H9 (cell line): ENCODE data around the gene TFF3. TPM values are rescaled to one million over a fixed set of nuclear protein-coding genes. Genes with fewer than 3 reads are reported as not detected.

ENCODE experiments used
- DNase-seq: peaks from one replicate; pipeline ENCODE4 v3.0.0-alpha.2; 2017
- H2AFZ ChIP-seq: one replicate; pipeline ENCODE4 v1.6.1; 2013; ENCODE audit warnings: mild to moderate bottlenecking, low read length, control low read depth, moderate library complexity
- H2AK5ac ChIP-seq: 2 replicates; pipeline ENCODE4 v1.6.1; 2013; ENCODE audit warnings: low read length, control low read depth, mixed read lengths; ENCODE audit not compliant: insufficient read length
- H2BK120ac ChIP-seq: one replicate; pipeline ENCODE4 v1.6.1; 2013; ENCODE audit warnings: low read depth, mild to moderate bottlenecking, low read length, control low read depth, inconsistent platforms; ENCODE audit not compliant: poor library complexity, severe bottlenecking
- H2BK12ac ChIP-seq: 2 replicates; pipeline ENCODE4 v1.6.1; 2013; ENCODE audit warnings: low read length, control low read depth, mixed read lengths, low read depth; ENCODE audit not compliant: insufficient read length
- H2BK15ac ChIP-seq: 2 replicates; pipeline ENCODE4 v1.6.1; 2013; ENCODE audit warnings: low read depth, low read length, control low read depth
- H2BK20ac ChIP-seq: one replicate; pipeline ENCODE4 v1.6.1; 2013; ENCODE audit warnings: low read depth, mild to moderate bottlenecking, low read length, control low read depth, inconsistent platforms; ENCODE audit not compliant: poor library complexity, severe bottlenecking
- H2BK5ac ChIP-seq: 2 replicates; pipeline ENCODE4 v1.6.1; 2013; ENCODE audit warnings: low read length, control low read depth, mixed read lengths; ENCODE audit not compliant: insufficient read length
- H3K14ac ChIP-seq: 2 replicates; pipeline ENCODE4 v1.6.1; 2013; ENCODE audit warnings: low read length, control low read depth; ENCODE audit not compliant: insufficient read depth
- H3K18ac ChIP-seq: 2 replicates; pipeline ENCODE4 v1.6.1; 2013; ENCODE audit warnings: low read depth, mild to moderate bottlenecking, mixed read lengths, low read length, control low read depth; ENCODE audit not compliant: insufficient read length
- H3K23ac ChIP-seq: 2 replicates; pipeline ENCODE4 v1.6.1; 2013; ENCODE audit warnings: low read length, control low read depth, mixed read lengths, low read depth; ENCODE audit not compliant: insufficient read length
- H3K23me2 ChIP-seq: 2 replicates; pipeline ENCODE4 v1.6.1; 2013; ENCODE audit warnings: low read depth, mild to moderate bottlenecking, mixed read lengths, low read length, control low read depth; ENCODE audit not compliant: insufficient read length, poor library complexity, severe bottlenecking
- H3K27ac ChIP-seq: 2 replicates; pipeline ENCODE4 v1.5.1; 2013; ENCODE audit warnings: low read length, control low read depth, mixed read lengths, low read depth; ENCODE audit not compliant: insufficient read length
- H3K27me3 ChIP-seq: 2 replicates; pipeline ENCODE4 v1.6.1; 2013; ENCODE audit warnings: low read length, control low read depth, inconsistent platforms; ENCODE audit not compliant: insufficient read depth
- H3K4ac ChIP-seq: 2 replicates; pipeline ENCODE4 v1.6.1; 2013; ENCODE audit warnings: low read depth, mild to moderate bottlenecking, control low read depth, inconsistent platforms, low read length, moderate library complexity
- H3K4me1 ChIP-seq: 2 replicates; pipeline ENCODE4 v1.6.1; 2013; ENCODE audit warnings: low read length, control low read depth, inconsistent platforms; ENCODE audit not compliant: insufficient read depth
- H3K4me2 ChIP-seq: 2 replicates; pipeline ENCODE4 v1.6.1; 2013; ENCODE audit warnings: low read length, control low read depth, mixed read lengths; ENCODE audit not compliant: insufficient read length, insufficient read depth
- H3K56ac ChIP-seq: 2 replicates; pipeline ENCODE4 v1.6.1; 2013; ENCODE audit warnings: low read depth, mild to moderate bottlenecking, mixed read lengths, low read length, control low read depth; ENCODE audit not compliant: insufficient read length
- H3K79me1 ChIP-seq: 2 replicates; pipeline ENCODE4 v1.6.1; 2013; ENCODE audit warnings: low read depth, mild to moderate bottlenecking, moderate library complexity, low read length, control low read depth, inconsistent platforms; ENCODE audit not compliant: insufficient read depth, poor library complexity, severe bottlenecking
- H3K79me2 ChIP-seq: 2 replicates; pipeline ENCODE4 v1.6.1; 2013; ENCODE audit warnings: low read length, control low read depth, inconsistent platforms; ENCODE audit not compliant: insufficient read depth
- H3K9ac ChIP-seq: 2 replicates; pipeline ENCODE4 v1.6.1; 2013; ENCODE audit warnings: low read length, control low read depth, mixed read lengths; ENCODE audit not compliant: insufficient read length; ENCODE audit errors: extremely low read depth
- H3K9me3 ChIP-seq: one replicate; pipeline ENCODE4 v1.6.1; 2013; ENCODE audit warnings: low read depth, low read length, inconsistent platforms; ENCODE audit not compliant: control insufficient read depth
- H3T11ph ChIP-seq: one replicate; pipeline ENCODE4 v1.6.1; 2013; ENCODE audit warnings: mild to moderate bottlenecking, low read length, control low read depth, inconsistent platforms
- H4K20me1 ChIP-seq: one replicate; pipeline ENCODE4 v1.6.1; 2013; ENCODE audit not compliant: control insufficient read depth, insufficient read length, insufficient read depth
- H4K5ac ChIP-seq: 2 replicates; pipeline ENCODE4 v1.6.1; 2013; ENCODE audit warnings: low read depth, mild to moderate bottlenecking, mixed read lengths, low read length, control low read depth; ENCODE audit not compliant: insufficient read length
- H4K8ac ChIP-seq: replicated peaks from 2 replicates; pipeline ENCODE4 v1.6.1; 2013; ENCODE audit warnings: low read length, control low read depth, mixed read lengths, low read depth; ENCODE audit not compliant: insufficient read length
- H4K91ac ChIP-seq: 2 replicates; pipeline ENCODE4 v1.6.1; 2013; ENCODE audit warnings: low read depth, mild to moderate bottlenecking, moderate library complexity, mixed read lengths, low read length, control low read depth; ENCODE audit not compliant: insufficient read length
- H3K27ac Mint-ChIP-seq, 3 experiments: 2 replicates in 2 of 3; 3 replicates in 1 of 3; pipeline ENCODE4 v1.8.0; 2020 to 2021; ENCODE audit warnings: mixed read lengths in 3 of 3, mild to moderate bottlenecking in 1 of 3, moderate library complexity in 1 of 3
- H3K27me3 Mint-ChIP-seq: 2 replicates; pipeline ENCODE4 v1.8.0; 2021; ENCODE audit warnings: low read depth, mild to moderate bottlenecking, moderate library complexity, mixed read lengths
- H3K36me3 Mint-ChIP-seq, 3 experiments: 2 replicates in 2 of 3; 3 replicates in 1 of 3; pipeline ENCODE4 v1.8.0; 2020 to 2021; ENCODE audit warnings: low read depth in 3 of 3, mixed read lengths in 3 of 3; ENCODE audit not compliant: insufficient read depth in 1 of 3
- H3K4me1 Mint-ChIP-seq, 2 experiments: 2 replicates each; pipeline ENCODE4 v1.8.0; 2020; ENCODE audit warnings: mixed read lengths in 2 of 2
- H3K4me3 Mint-ChIP-seq, 2 experiments: 2 replicates in 1 of 2; 3 replicates in 1 of 2; pipeline ENCODE4 v1.8.0; 2020 to 2021; ENCODE audit warnings: mild to moderate bottlenecking in 2 of 2, mixed read lengths in 2 of 2, moderate library complexity in 1 of 2
- H3K9me3 Mint-ChIP-seq, 2 experiments: 2 replicates in 1 of 2; 3 replicates in 1 of 2; pipeline ENCODE4 v1.8.0; 2020; ENCODE audit warnings: mild to moderate bottlenecking in 2 of 2, mixed read lengths in 2 of 2, moderate library complexity in 1 of 2
- CTCF ChIP-seq: fragments of 200-600 bp; sonication (generic); conservative IDR thresholded peaks from 3 replicates; pipeline ENCODE4 v1.8.0; 2021; ENCODE audit warnings: antibody characterized with exemption, mild to moderate bottlenecking
- WGBS: extraction: QIAGEN DNeasy Blood & Tissue Kit; methylation state at CpG from one replicate; pipeline ENCODE4 v1.1.7; 2013; ENCODE audit warnings: missing lambda C conversion rate, low lambda C conversion rate, mixed read lengths; ENCODE audit not compliant: insufficient read length; ENCODE audit errors: extremely low coverage; 5-methylcytosine and 5-hydroxymethylcytosine counted together
- total RNA-seq: library from RNA; stranded (reverse); gene quantifications from 2 replicates; pipeline ENCODE4 v1.2.1, GENCODE V29; 2021

TFF3 gene
- total RNA-seq, 1 experiment from 2014 or later = 1.5 TPM

GRCh38 chr21:42287193-42288083 is 27.8 kb downstream of the TFF3 start:
- Histone ChIP-seq H2BK12ac (no peak overlapping the region), H3K23me2 (no peaks in the 10 kb centered on the region), H4K91ac (no peak overlapping the region), H3K27ac (no peak overlapping the region), H4K5ac (no peak overlapping the region), H3K79me2 (no peaks in the 10 kb centered on the region), H2BK5ac (no peak overlapping the region), H2BK120ac (no peak overlapping the region), H3K27me3 (no peaks in the 10 kb centered on the region), H3K4me2 (no peak overlapping the region), H3K56ac (no peak overlapping the region), H3T11ph (no peak overlapping the region), H3K18ac (no peak overlapping the region), H3K9ac (no peak overlapping the region), H3K4ac (no peak overlapping the region), H2AFZ (no peak overlapping the region), H4K20me1 (no peaks in the 10 kb centered on the region), H3K23ac (no peak overlapping the region), H3K14ac (no peak overlapping the region), H3K79me1 (no peaks in the 10 kb centered on the region), H2BK15ac (no peak overlapping the region), H2BK20ac (no peak overlapping the region), H4K8ac (no peak overlapping the region), H2AK5ac (no peak overlapping the region), H3K9me3 (no peaks in the 10 kb centered on the region), H3K4me1 (no peaks in the 10 kb centered on the region)
- peaks cover 20% of the 10 kb centered on the region for H3K27me3 Mint-ChIP-seq
- WGBS = no CpG with 5 or more reads among the region's 36 CpGs
- H3K27ac Mint-ChIP-seq = no peak overlapping the region
- peaks cover 12 to 13% (median 12%) of the 10 kb centered on the region in 3 experiments for H3K36me3 Mint-ChIP-seq
- TF ChIP-seq CTCF = no peak
- H3K4me3 Mint-ChIP-seq = no peak overlapping the region
- DNase-seq = no peak
- H3K4me1 Mint-ChIP-seq = peaks cover 6 to 24% of the 10 kb centered on the region in 2 experiments; a peak in 3 of 4 replicates
- peaks cover 6 to 10% of the 10 kb centered on the region in 2 experiments for H3K9me3 Mint-ChIP-seq
